ENCODE measurements around the gene ZDHHC1. TPM values are rescaled to one million over a fixed set of nuclear protein-coding genes. Genes with fewer than 3 reads are reported as not detected.

The ZDHHC1 gene
- total RNA-seq, 4 donors from 2014 or later: 7.1 to 36.3 (median 20.5) TPM

GRCh38 chr16:67346341-67346740, 69.9 kb downstream of the ZDHHC1 start:
- H3K4me3 ChIP-seq: no peak overlapping the region
- TF ChIP-seq POLR2AphosphoS5 (IDR thresholded peaks at IDR 0.05) (no peak), CTCF (IDR thresholded peaks at IDR 0.05) (no peak), POLR2A (IDR thresholded peaks at IDR 0.05) (no peak), EP300 (IDR thresholded peaks at IDR 0.05; ENCODE audit: low read depth) (no peak)
- H3K27ac ChIP-seq: peak overlapping the region in 1 of 4 donors; percentile 53
- H3K36me3 ChIP-seq: no peaks in the 10 kb centered on the region
- 53 to 60% methylated on average over 3 of the region's 3 CpGs for WGBS, 2 donors (ENCODE audit: low coverage in 1 of 2)
- intact Hi-C loops (cut with DNase I; ENCODE audit: low total_unique reads): no loop called here
- H3K9me3 ChIP-seq: no peaks in the 10 kb centered on the region
- H3K4me1 ChIP-seq: peaks cover 0 to 20% (median 4%) of the 10 kb centered on the region in 4 donors
- in situ Hi-C loops (cut with MboI; ENCODE audit: low pct_ligation_motif_present in 1 of 4, low pct_unique_long_range_greater_than_20kb in 1 of 4, low sequenced_read_pairs in 3 of 4): no loop called here
- DNase-seq: no peak
- no peaks in the 10 kb centered on the region for H3K27me3 ChIP-seq

- Histone ChIP-seq H3K4me3 (no peak overlapping the region), H3K4me1 (peaks cover 0 to 20% (median 4%) of the 10 kb centered on the region in 4 donors), H3K36me3 (no peaks in the 10 kb centered on the region), H3K9me3 (no peaks in the 10 kb centered on the region), H3K27me3 (no peaks in the 10 kb centered on the region), H3K27ac (peak overlapping the region in 3 of 4 donors; percentile 51 to 56 (median 53))
- intact Hi-C loops (cut with DNase I; ENCODE audit: low total_unique reads): no loop called here
- in situ Hi-C loops (cut with MboI; ENCODE audit: low pct_ligation_motif_present in 1 of 4, low pct_unique_long_range_greater_than_20kb in 1 of 4, low sequenced_read_pairs in 3 of 4): no loop called here
- WGBS, 2 donors (ENCODE audit: low coverage in 1 of 2): 49 to 50% methylated on average over 1 of the region's 1 CpG
- TF ChIP-seq EP300 (IDR thresholded peaks at IDR 0.05; ENCODE audit: low read depth): no peak
- no peak for TF ChIP-seq POLR2AphosphoS5 (IDR thresholded peaks at IDR 0.05)
- DNase-seq: peak; percentile 14
Observed at GRCh38 chr16:67345401-67345800, 70.9 kb downstream of the ZDHHC1 start.

Small RNAs within 50 kb of the gene (small RNA-seq; reads per million reads assigned to genes)
- 0 reads per million in 4 donors for gene RNU1-123P

Other genes starting within 250 kb of the ZDHHC1 start
- 10 to 100 TPM; 39.5 to 65.9 (median 41.2) TPM for gene NOL3, start 245.9 kb downstream of the ZDHHC1 start, total RNA-seq
- gene MATCAP1, start 232.5 kb downstream of the ZDHHC1 start, total RNA-seq: 100 to 1,000 TPM in 1 of 4 donors, 10 to 100 TPM in 3; 27.6 to 220 (median 32.5) TPM
- gene EXOC3L1, start 226.3 kb downstream of the ZDHHC1 start, total RNA-seq: 1 to 10 TPM in 2 of 4 donors, not detected in 2; 3.0 to 6.7 TPM
- gene E2F4, start 224.3 kb downstream of the ZDHHC1 start, total RNA-seq: 100 to 1,000 TPM in 3 of 4 donors, 10 to 100 TPM in 1; 97.5 to 224 (median 159) TPM
- gene ELMO3, start 217.3 kb downstream of the ZDHHC1 start, total RNA-seq: 10 to 100 TPM; 61.0 to 91.5 (median 77.7) TPM
- 10 to 100 TPM in 3 of 4 donors, not detected in 1; 29.5 to 50.2 (median 39.3) TPM for gene TMEM208, start 189.3 kb downstream of the ZDHHC1 start, total RNA-seq
- gene FHOD1, start 169.0 kb downstream of the ZDHHC1 start, total RNA-seq: 100 to 1,000 TPM in 1 of 4 donors, 10 to 100 TPM in 3; 25.1 to 177 (median 33.6) TPM
- 1 to 10 TPM in 3 of 4 donors, under 1 TPM in 1; 0.55 to 4.5 (median 1.5) TPM for gene SLC9A5, start 167.5 kb downstream of the ZDHHC1 start, total RNA-seq
- 10 to 100 TPM in 2 of 4 donors, 1 to 10 TPM in 1, under 1 TPM in 1; 0.80 to 12.2 (median 8.7) TPM for gene PLEKHG4, start 136.9 kb downstream of the ZDHHC1 start, total RNA-seq
- not detected for gene KCTD19, start 89.7 kb downstream of the ZDHHC1 start, total RNA-seq
- under 1 TPM in 1 of 4 donors, not detected in 3; 0.79 TPM for gene LRRC36, start 89.7 kb downstream of the ZDHHC1 start, total RNA-seq
- 10 to 100 TPM in 1 of 4 donors, 1 to 10 TPM in 2, not detected in 1; 3.5 to 20.9 (median 5.7) TPM for gene TPPP3, start 23.0 kb downstream of the ZDHHC1 start, total RNA-seq
- gene HSD11B2, start 14.6 kb upstream of the ZDHHC1 start, total RNA-seq: 1,000 to 10,000 TPM in 1 of 4 donors, 100 to 1,000 TPM in 3; 667 to 1,081 (median 790) TPM
- gene ATP6V0D1, start 64.7 kb upstream of the ZDHHC1 start, total RNA-seq: 100 to 1,000 TPM; 218 to 457 (median 386) TPM
- gene AGRP, start 67.1 kb upstream of the ZDHHC1 start, total RNA-seq: not detected
- 100 to 1,000 TPM in 1 of 4 donors, 10 to 100 TPM in 3; 11.2 to 141 (median 24.1) TPM for gene RIPOR1, start 112.4 kb upstream of the ZDHHC1 start, total RNA-seq
- gene CTCF, start 146.0 kb upstream of the ZDHHC1 start, total RNA-seq: 10 to 100 TPM; 40.0 to 46.8 (median 41.9) TPM
- 1 to 10 TPM in 2 of 4 donors, under 1 TPM in 1, not detected in 1; 0.96 to 9.0 (median 7.6) TPM for gene CARMIL2, start 228.7 kb upstream of the ZDHHC1 start, total RNA-seq
- gene ACD, start 243.8 kb upstream of the ZDHHC1 start, total RNA-seq: 10 to 100 TPM in 3 of 4 donors, 1 to 10 TPM in 1; 2.0 to 76.3 (median 15.7) TPM
- gene PARD6A, start 244.5 kb upstream of the ZDHHC1 start, total RNA-seq: 10 to 100 TPM in 2 of 4 donors, 1 to 10 TPM in 2; 6.3 to 36.7 (median 9.4) TPM